ENCODE data around the gene STARD9.

STARD9 gene

DNA sequence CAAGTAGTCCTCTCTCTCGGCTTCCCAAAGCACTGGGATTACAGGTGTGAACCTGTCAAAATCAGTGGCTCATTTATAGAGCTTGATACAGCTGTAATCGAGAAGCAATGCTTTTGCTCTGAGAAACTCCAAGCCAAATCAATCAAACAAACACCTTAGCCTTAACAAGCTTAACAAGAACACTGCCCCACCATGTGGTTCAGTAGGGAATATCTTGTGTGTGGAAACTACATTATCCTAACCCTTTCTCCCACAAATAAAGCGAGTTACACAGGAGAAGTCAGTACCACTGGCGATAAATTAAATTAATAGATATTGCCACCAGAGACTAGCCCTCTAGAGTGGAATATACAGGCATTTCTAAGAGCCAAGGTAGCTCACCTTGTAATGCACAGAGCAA lies 147.7 kb downstream of the STARD9 start:
- TF ChIP-seq POLR2AphosphoS5 (IDR thresholded peaks at IDR 0.05; ENCODE audit: low read depth, low read length): no peak

DNA sequence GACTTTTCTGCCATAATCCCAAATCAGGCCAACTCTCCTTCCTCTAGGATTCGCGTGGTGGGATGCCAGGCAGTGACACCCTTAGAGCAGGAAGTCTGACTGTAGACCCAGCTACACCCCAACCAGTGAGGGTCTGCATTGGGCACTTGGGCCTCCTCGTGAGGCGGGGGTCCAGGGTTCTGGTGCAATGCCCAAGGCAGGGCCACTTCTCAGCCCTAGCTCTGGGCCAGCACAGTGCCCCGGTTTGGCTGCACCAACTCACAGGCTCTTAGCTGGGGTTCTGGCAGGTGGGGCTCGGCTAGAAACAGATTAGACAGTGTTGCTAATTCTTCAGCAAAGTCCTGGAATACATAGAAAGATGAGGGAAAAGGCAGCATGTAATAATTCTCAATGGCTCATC lies 148.9 kb downstream of the STARD9 start:
- no peak for TF ChIP-seq TAF1 (IDR thresholded peaks at IDR 0.05; ENCODE audit: borderline replicate concordance, insufficient read depth, low read length)
- no peak for TF ChIP-seq POLR2AphosphoS5 (IDR thresholded peaks at IDR 0.05; ENCODE audit: low read depth, low read length)
- no peak for TF ChIP-seq SIN3A (IDR thresholded peaks at IDR 0.05; ENCODE audit: borderline replicate concordance, insufficient read depth, low read length)
- no peak for TF ChIP-seq REST (IDR thresholded peaks at IDR 0.05; ENCODE audit: insufficient read depth in 1 of 2, low read depth in 2 of 2, low read length in 2 of 2)
- no peak for TF ChIP-seq FOXP2 (optimal IDR thresholded peaks at IDR 0.05; ENCODE audit: borderline replicate concordance, extremely low read depth, extremely low read length, insufficient read depth)

GRCh38 chr15:42725331-42725903 lies 150.0 kb downstream of the STARD9 start:
- TF ChIP-seq FOXP2 (optimal IDR thresholded peaks at IDR 0.05; ENCODE audit: borderline replicate concordance, extremely low read depth, extremely low read length, insufficient read depth) (no peak), TAF1 (IDR thresholded peaks at IDR 0.05; ENCODE audit: borderline replicate concordance, insufficient read depth, low read length) (no peak), REST (IDR thresholded peaks at IDR 0.05; ENCODE audit: insufficient read depth in 1 of 2, low read depth in 2 of 2, low read length in 2 of 2) (no peak), SIN3A (IDR thresholded peaks at IDR 0.05; ENCODE audit: borderline replicate concordance, insufficient read depth, low read length) (no peak), POLR2AphosphoS5 (IDR thresholded peaks at IDR 0.05; ENCODE audit: low read depth, low read length) (no peak)

- TF ChIP-seq POLR2AphosphoS5 (IDR thresholded peaks at IDR 0.05; ENCODE audit: low read depth, low read length): no peak
Observed at GRCh38 chr15:42726114-42726513, 150.7 kb downstream of the STARD9 start.

DNA sequence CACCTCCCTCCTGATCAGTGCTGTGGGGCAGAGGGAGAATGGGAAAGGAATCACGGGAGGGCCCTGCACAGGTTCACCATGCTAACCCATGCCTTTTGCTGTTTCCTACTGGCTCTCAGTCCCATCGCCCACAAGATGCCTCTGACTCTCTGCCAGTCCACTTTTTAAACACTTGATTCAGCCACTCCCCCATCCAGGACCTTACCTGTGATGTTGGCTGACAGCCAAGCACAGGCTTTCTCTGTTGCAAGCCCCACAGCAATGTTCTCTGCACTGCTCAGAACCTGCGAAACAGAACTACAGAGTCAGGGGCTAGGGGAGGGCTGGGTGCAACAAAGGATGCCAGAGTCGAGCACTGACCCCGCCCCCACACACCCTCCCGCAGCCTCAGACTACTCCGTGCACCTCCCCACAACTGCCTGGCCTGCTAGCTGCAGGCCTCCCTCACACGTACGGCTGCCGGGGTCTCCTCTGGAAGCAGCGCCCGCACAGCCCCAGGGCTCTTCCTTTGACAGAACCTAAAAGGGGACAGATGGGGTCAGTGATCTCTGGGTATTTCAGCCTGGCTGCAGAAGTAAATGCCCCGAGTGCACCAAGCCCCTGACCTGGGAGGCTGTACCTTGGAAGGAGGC lies 152.5 kb downstream of the STARD9 start:
- no peak for TF ChIP-seq TAF1 (IDR thresholded peaks at IDR 0.05; ENCODE audit: borderline replicate concordance, insufficient read depth, low read length)
- no peak for TF ChIP-seq POLR2AphosphoS5 (IDR thresholded peaks at IDR 0.05; ENCODE audit: low read depth, low read length)
- no peak for TF ChIP-seq REST (IDR thresholded peaks at IDR 0.05; ENCODE audit: insufficient read depth in 1 of 2, low read depth in 2 of 2, low read length in 2 of 2)
- TF ChIP-seq SIN3A (IDR thresholded peaks at IDR 0.05; ENCODE audit: borderline replicate concordance, insufficient read depth, low read length): no peak
- TF ChIP-seq FOXP2 (optimal IDR thresholded peaks at IDR 0.05; ENCODE audit: borderline replicate concordance, extremely low read depth, extremely low read length, insufficient read depth): no peak

- TF ChIP-seq TAF1 (IDR thresholded peaks at IDR 0.05; ENCODE audit: borderline replicate concordance, insufficient read depth, low read length): no peak
- TF ChIP-seq FOXP2 (optimal IDR thresholded peaks at IDR 0.05; ENCODE audit: borderline replicate concordance, extremely low read depth, extremely low read length, insufficient read depth): no peak
- TF ChIP-seq SIN3A (IDR thresholded peaks at IDR 0.05; ENCODE audit: borderline replicate concordance, insufficient read depth, low read length): no peak
Observed at GRCh38 chr15:42728560-42728959, 153.2 kb downstream of the STARD9 start.

DNA sequence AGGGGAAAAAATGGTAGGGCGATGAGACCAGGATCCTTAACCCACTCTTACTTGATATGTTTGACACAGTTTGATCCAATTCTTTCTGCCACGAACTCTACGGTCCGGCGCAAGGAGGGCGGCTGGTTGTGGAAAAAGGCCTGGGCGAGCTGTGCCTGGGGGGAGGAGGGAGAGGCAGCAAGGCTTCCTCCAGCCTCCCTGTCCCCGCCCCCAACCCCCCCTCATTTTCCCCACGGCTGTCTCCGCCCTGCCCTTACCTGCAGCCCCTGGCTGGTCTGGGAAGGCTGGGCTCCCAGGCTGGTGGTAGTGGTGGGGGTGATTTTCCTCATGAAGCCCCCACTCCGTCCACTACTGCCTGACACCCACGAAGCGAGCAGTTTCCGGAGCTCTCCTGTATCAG lies 153.6 kb downstream of the STARD9 start:
- TF ChIP-seq SIN3A (IDR thresholded peaks at IDR 0.05; ENCODE audit: borderline replicate concordance, insufficient read depth, low read length): no peak
- no peak for TF ChIP-seq FOXP2 (optimal IDR thresholded peaks at IDR 0.05; ENCODE audit: borderline replicate concordance, extremely low read depth, extremely low read length, insufficient read depth)
- TF ChIP-seq POLR2AphosphoS5 (IDR thresholded peaks at IDR 0.05; ENCODE audit: low read depth, low read length): no peak
